CD8-positive, alpha-beta memory T cell (primary cell): ENCODE measurements around the gene CPOX. TPM values are rescaled to one million over a fixed set of nuclear protein-coding genes. Genes with fewer than 3 reads are reported as not detected.

Experiments
- CTCF ChIA-PET: fragments of 350-600 bp; sonication (Branson Sonifier 250); formaldehyde crosslinking; loops from one replicate; lab custom pipeline; 2021; ENCODE audit warnings: antibody characterized with exemption; lab: Charles Lee
- POLR2A ChIA-PET: fragments of 350-600 bp; sonication (Branson Sonifier 250); formaldehyde crosslinking; loops from one replicate; lab custom pipeline; 2021; ENCODE audit warnings: antibody characterized with exemption; lab: Charles Lee
- DNase-seq, 5 donors: peaks; one replicate each; pipeline versions ENCODE4 v3.0.0 to v3.0.0-alpha.2; 2020 to 2022; ENCODE audit warnings: mixed read lengths in 1 of 5
- H3K27ac ChIP-seq: one replicate; pipeline ENCODE4 v1.7.0; 2013; ENCODE audit warnings: low read depth, mild to moderate bottlenecking, low read length, moderate library complexity
- H3K27me3 ChIP-seq: 2 replicates; pipeline ENCODE4 v1.7.0; 2013; ENCODE audit warnings: low read length, mild to moderate bottlenecking; ENCODE audit not compliant: insufficient read depth, poor library complexity, severe bottlenecking
- H3K36me3 ChIP-seq: 2 replicates; pipeline ENCODE4 v1.7.0; 2013; ENCODE audit warnings: mild to moderate bottlenecking, low read length, moderate library complexity; ENCODE audit not compliant: insufficient read depth
- H3K4me1 ChIP-seq: 2 replicates; pipeline ENCODE4 v1.7.0; 2013; ENCODE audit warnings: mild to moderate bottlenecking, low read length, moderate library complexity; ENCODE audit not compliant: insufficient read depth
- H3K4me3 ChIP-seq: 2 replicates; pipeline ENCODE4 v1.7.0; 2013; ENCODE audit warnings: mild to moderate bottlenecking, low read length
- H3K9me3 ChIP-seq: 2 replicates; pipeline ENCODE4 v1.7.0; 2013; ENCODE audit warnings: mild to moderate bottlenecking, low read length
- H3K27ac Mint-ChIP-seq, 8 donors: one replicate each; pipeline ENCODE4 v1.8.0; 2020 to 2021; ENCODE audit warnings: mixed read lengths in 8 of 8, mild to moderate bottlenecking in 6 of 8, inconsistent platforms in 3 of 8, moderate library complexity in 3 of 8
- H3K27me3 Mint-ChIP-seq, 2 donors: one replicate each; pipeline ENCODE4 v1.8.0; 2020 to 2021; ENCODE audit warnings: mixed read lengths in 2 of 2, mild to moderate bottlenecking in 1 of 2, moderate library complexity in 1 of 2
- H3K36me3 Mint-ChIP-seq, 3 donors: one replicate each; pipeline ENCODE4 v1.8.0; 2020 to 2021; ENCODE audit warnings: mixed read lengths in 3 of 3, inconsistent platforms in 1 of 3, mild to moderate bottlenecking in 1 of 3
- H3K4me1 Mint-ChIP-seq, 3 donors: one replicate each; pipeline ENCODE4 v1.8.0; 2020 to 2021; ENCODE audit warnings: mixed read lengths in 3 of 3, inconsistent platforms in 1 of 3, mild to moderate bottlenecking in 1 of 3
- H3K4me3 Mint-ChIP-seq, 7 donors: one replicate each; pipeline ENCODE4 v1.8.0; 2020 to 2021; ENCODE audit warnings: mixed read lengths in 7 of 7, mild to moderate bottlenecking in 6 of 7, moderate library complexity in 4 of 7, inconsistent platforms in 2 of 7
- H3K9me3 Mint-ChIP-seq, 5 donors: one replicate each; pipeline ENCODE4 v1.8.0; 2020 to 2022; ENCODE audit warnings: mixed read lengths in 5 of 5, mild to moderate bottlenecking in 3 of 5, moderate library complexity in 2 of 5, inconsistent platforms in 1 of 5
- polyA plus RNA-seq: library from polyadenylated mRNA; unstranded; fragments of 300-500 nt; fragmentation: Illumina TruSeq; gene quantifications from one replicate; pipeline ENCODE4 v1.2.3, GENCODE V29; 2021
- total RNA-seq, 2 experiments: library from RNA; stranded (reverse); gene quantifications; one replicate each; pipeline ENCODE4 v1.2.3, GENCODE V29; 2021

The CPOX gene
- total and polyA plus RNA-seq, 3 experiments from 2014 or later: 6.4 to 79.9 (median 76.3) TPM

- H3K27ac Mint-ChIP-seq: peak overlapping the region; percentile 21 to 95 (median 78)
- POLR2A ChIA-PET: interaction anchor here (0.9 to 2.0 kb wide), 4 partner anchors 27 to 70 kb away, joined by 3 to 15 read pairs (median 6); partner anchors contain the start of gene CLDND1
- no peaks in the 10 kb centered on the region for H3K27me3 ChIP-seq
- H3K9me3 ChIP-seq: no peaks in the 10 kb centered on the region
- H3K36me3 ChIP-seq: no peaks in the 10 kb centered on the region
- H3K36me3 Mint-ChIP-seq: peaks cover 0 to 50% (median 4%) of the 10 kb centered on the region in 3 donors
- no peak for DNase-seq
- H3K4me3 Mint-ChIP-seq: peak overlapping the region; percentile 79 to 94 (median 89)
- peaks cover 36 to 64% (median 57%) of the 10 kb centered on the region in 3 donors for H3K4me1 Mint-ChIP-seq
- peak overlapping the region; percentile 46 for H3K27ac ChIP-seq
- no peaks in the 10 kb centered on the region for H3K9me3 Mint-ChIP-seq
- H3K4me1 ChIP-seq: peaks cover 17% of the 10 kb centered on the region
- no peaks in the 10 kb centered on the region for H3K27me3 Mint-ChIP-seq
- CTCF ChIA-PET: interaction anchor here (1.4 to 2.8 kb wide), 5 partner anchors 9 to 263 kb away, joined by 4 to 14 read pairs (median 4); no protein-coding TSS in a partner anchor
- peak overlapping the region; percentile 73 for H3K4me3 ChIP-seq
Observed at GRCh38 chr3:98592345-98592935, 971 bp downstream of the CPOX start.

- Mint-ChIP-seq H3K9me3 (no peaks in the 10 kb centered on the region), H3K36me3 (peaks cover 0 to 75% (median 12%) of the 10 kb centered on the region in 3 donors), H3K27me3 (no peaks in the 10 kb centered on the region), H3K4me1 (peaks cover 45 to 77% (median 71%) of the 10 kb centered on the region in 3 donors), H3K27ac (peak overlapping the region in 5 of 8 donors; percentile 3 to 55 (median 18)), H3K4me3 (peak overlapping the region in 4 of 7 donors; percentile 16 to 24 (median 22))
- H3K4me1 ChIP-seq: peaks cover 17% of the 10 kb centered on the region
- H3K4me3 ChIP-seq: no peak overlapping the region
- CTCF ChIA-PET: interaction anchor here (1.3 to 2.8 kb wide), 3 partner anchors 12 to 25 kb away, joined by 3 to 11 read pairs (median 4); no protein-coding TSS in a partner anchor
- H3K9me3 ChIP-seq: no peaks in the 10 kb centered on the region
- POLR2A ChIA-PET: no interaction called here
- no peak for DNase-seq
- H3K27ac ChIP-seq: no peak overlapping the region
- peaks cover 8% of the 10 kb centered on the region for H3K36me3 ChIP-seq
- H3K27me3 ChIP-seq: no peaks in the 10 kb centered on the region
Observed at GRCh38 chr3:98589331-98590036, 3.9 kb downstream of the CPOX start.

DNA sequence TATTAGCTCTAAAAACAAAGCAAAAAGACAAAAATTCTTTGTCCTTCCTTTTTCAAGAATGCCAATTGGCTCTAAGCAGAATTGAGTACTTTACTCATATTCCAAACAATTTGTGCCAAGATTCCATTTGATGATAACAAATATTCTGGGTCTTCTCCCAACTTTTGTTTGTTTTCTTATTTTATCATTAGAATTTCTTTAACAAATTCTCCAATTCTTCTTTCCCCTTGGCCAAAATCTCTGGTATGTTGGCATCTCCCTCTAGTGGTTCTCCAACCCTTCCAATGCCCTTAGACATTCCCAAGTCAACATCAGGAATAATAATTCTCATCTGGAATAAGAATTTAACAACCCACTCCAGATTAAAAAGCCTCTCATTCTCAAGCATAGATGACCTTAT lies 5.3 kb downstream of the CPOX start:
- Histone ChIP-seq H3K4me1 (peaks cover 17% of the 10 kb centered on the region), H3K36me3 (peaks cover 8% of the 10 kb centered on the region), H3K9me3 (no peaks in the 10 kb centered on the region), H3K27ac (no peak overlapping the region), H3K4me3 (no peak overlapping the region), H3K27me3 (no peaks in the 10 kb centered on the region)
- Mint-ChIP-seq H3K27ac (no peak overlapping the region), H3K4me3 (no peak overlapping the region), H3K36me3 (peaks cover 0 to 83% (median 17%) of the 10 kb centered on the region in 3 donors), H3K4me1 (peaks cover 47 to 82% (median 75%) of the 10 kb centered on the region in 3 donors), H3K9me3 (no peaks in the 10 kb centered on the region), H3K27me3 (no peaks in the 10 kb centered on the region)
- CTCF ChIA-PET: interaction anchor here (0.9 kb wide), 1 partner anchor 549 kb away, joined by 3 read pairs; no protein-coding TSS in a partner anchor
- DNase-seq: no peak
- POLR2A ChIA-PET: interaction anchor here (0.9 to 1.4 kb wide), 2 partner anchors 33 to 65 kb away, joined by 4 to 5 read pairs; partner anchors contain the start of gene CLDND1

DNA sequence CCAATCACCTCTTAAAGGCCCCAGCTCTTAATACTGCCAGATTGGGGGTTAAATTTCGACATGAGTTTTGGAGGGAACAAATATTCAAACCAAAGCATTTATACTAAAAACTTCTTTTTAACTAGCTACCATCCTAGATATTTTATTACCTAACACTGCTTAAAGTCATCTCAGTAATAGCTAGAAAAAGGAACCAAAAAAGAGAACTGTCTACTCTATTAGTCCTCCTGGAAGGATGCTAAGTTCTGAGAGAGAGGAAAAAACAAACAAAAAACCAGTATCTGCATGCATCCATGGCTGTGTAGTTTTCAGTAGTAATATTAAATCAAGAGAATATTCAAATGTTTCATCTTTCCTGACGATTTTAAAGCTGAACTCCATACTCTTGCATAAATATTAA lies 5.8 kb downstream of the CPOX start:
- no peaks in the 10 kb centered on the region for H3K9me3 Mint-ChIP-seq
- no peaks in the 10 kb centered on the region for H3K27me3 Mint-ChIP-seq
- H3K27ac Mint-ChIP-seq: no peak overlapping the region
- peaks cover 15% of the 10 kb centered on the region for H3K4me1 ChIP-seq
- H3K27ac ChIP-seq: no peak overlapping the region
- H3K27me3 ChIP-seq: no peaks in the 10 kb centered on the region
- H3K36me3 ChIP-seq: peaks cover 8% of the 10 kb centered on the region
- ChIA-PET CTCF (interaction anchor here (0.9 kb wide), 1 partner anchor 548 kb away, joined by 3 read pairs; no protein-coding TSS in a partner anchor), POLR2A (interaction anchor here (0.9 to 1.4 kb wide), 2 partner anchors 32 to 65 kb away, joined by 4 to 5 read pairs; partner anchors contain the start of gene CLDND1)
- no peak overlapping the region for H3K4me3 Mint-ChIP-seq
- DNase-seq: no peak
- H3K4me3 ChIP-seq: no peak overlapping the region
- H3K36me3 Mint-ChIP-seq: peaks cover 0 to 83% (median 19%) of the 10 kb centered on the region in 3 donors
- H3K4me1 Mint-ChIP-seq: peaks cover 44 to 82% (median 75%) of the 10 kb centered on the region in 3 donors
- H3K9me3 ChIP-seq: no peaks in the 10 kb centered on the region

GRCh38 chr3:98584547-98584946 lies 8.9 kb downstream of the CPOX start:
- no peaks in the 10 kb centered on the region for H3K9me3 Mint-ChIP-seq
- peaks cover 32 to 67% (median 58%) of the 10 kb centered on the region in 3 donors for H3K4me1 Mint-ChIP-seq
- H3K27ac Mint-ChIP-seq: peak overlapping the region in 3 of 8 donors; percentile 36 to 47 (median 42)
- peaks cover 0 to 83% (median 25%) of the 10 kb centered on the region in 3 donors for H3K36me3 Mint-ChIP-seq
- H3K4me3 ChIP-seq: no peak overlapping the region
- H3K9me3 ChIP-seq: no peaks in the 10 kb centered on the region
- H3K27ac ChIP-seq: peak overlapping the region; percentile 13
- POLR2A ChIA-PET: interaction anchor here (1.5 kb wide), 1 partner anchor 76 kb away, joined by 3 read pairs; no protein-coding TSS in a partner anchor
- no peaks in the 10 kb centered on the region for H3K27me3 ChIP-seq
- H3K36me3 ChIP-seq: peaks cover 12% of the 10 kb centered on the region
- H3K27me3 Mint-ChIP-seq: no peaks in the 10 kb centered on the region
- no peak overlapping the region for H3K4me3 Mint-ChIP-seq
- DNase-seq: no peak
- CTCF ChIA-PET: interaction anchor here (1.0 to 1.5 kb wide), 2 partner anchors 12 kb away, joined by 3 to 5 read pairs; no protein-coding TSS in a partner anchor
- no peaks in the 10 kb centered on the region for H3K4me1 ChIP-seq

- DNase-seq: no peak
- H3K9me3 ChIP-seq: no peaks in the 10 kb centered on the region
- no peaks in the 10 kb centered on the region for H3K27me3 Mint-ChIP-seq
- H3K4me1 ChIP-seq: no peaks in the 10 kb centered on the region
- peak overlapping the region in 6 of 8 donors; percentile 7 to 87 (median 36) for H3K27ac Mint-ChIP-seq
- H3K4me3 ChIP-seq: no peak overlapping the region
- H3K9me3 Mint-ChIP-seq: no peaks in the 10 kb centered on the region
- H3K4me1 Mint-ChIP-seq: peaks cover 27 to 60% (median 52%) of the 10 kb centered on the region in 3 donors
- POLR2A ChIA-PET: interaction anchor here (1.5 kb wide), 1 partner anchor 75 kb away, joined by 3 read pairs; no protein-coding TSS in a partner anchor
- CTCF ChIA-PET: interaction anchor here (1.0 kb wide), 1 partner anchor 13 kb away, joined by 3 read pairs; no protein-coding TSS in a partner anchor
- H3K27ac ChIP-seq: no peak overlapping the region
- peaks cover 0 to 80% (median 25%) of the 10 kb centered on the region in 3 donors for H3K36me3 Mint-ChIP-seq
- H3K36me3 ChIP-seq: peaks cover 12% of the 10 kb centered on the region
- H3K27me3 ChIP-seq: no peaks in the 10 kb centered on the region
- no peak overlapping the region for H3K4me3 Mint-ChIP-seq
Observed at GRCh38 chr3:98583766-98584165, 9.6 kb downstream of the CPOX start.

GRCh38 chr3:98582042-98582441 lies 11.4 kb downstream of the CPOX start:
- Mint-ChIP-seq H3K27me3 (no peaks in the 10 kb centered on the region), H3K36me3 (peaks cover 0 to 82% (median 28%) of the 10 kb centered on the region in 3 donors), H3K27ac (peak overlapping the region in 2 of 8 donors; percentile 17 to 20), H3K9me3 (no peaks in the 10 kb centered on the region), H3K4me3 (no peak overlapping the region), H3K4me1 (peaks cover 25 to 58% (median 48%) of the 10 kb centered on the region in 3 donors)
- Histone ChIP-seq H3K9me3 (no peaks in the 10 kb centered on the region), H3K27ac (no peak overlapping the region), H3K4me1 (no peaks in the 10 kb centered on the region), H3K27me3 (no peaks in the 10 kb centered on the region), H3K36me3 (peaks cover 20% of the 10 kb centered on the region), H3K4me3 (no peak overlapping the region)
- no peak for DNase-seq
- CTCF ChIA-PET: interaction anchor here (0.9 kb wide), 1 partner anchor 18 kb away, joined by 3 read pairs; no protein-coding TSS in a partner anchor
- POLR2A ChIA-PET: interaction anchor here (1.6 kb wide), 1 partner anchor 27 kb away, joined by 4 read pairs; no protein-coding TSS in a partner anchor
